ENCODE data around the gene PCSK1N.

DNA sequence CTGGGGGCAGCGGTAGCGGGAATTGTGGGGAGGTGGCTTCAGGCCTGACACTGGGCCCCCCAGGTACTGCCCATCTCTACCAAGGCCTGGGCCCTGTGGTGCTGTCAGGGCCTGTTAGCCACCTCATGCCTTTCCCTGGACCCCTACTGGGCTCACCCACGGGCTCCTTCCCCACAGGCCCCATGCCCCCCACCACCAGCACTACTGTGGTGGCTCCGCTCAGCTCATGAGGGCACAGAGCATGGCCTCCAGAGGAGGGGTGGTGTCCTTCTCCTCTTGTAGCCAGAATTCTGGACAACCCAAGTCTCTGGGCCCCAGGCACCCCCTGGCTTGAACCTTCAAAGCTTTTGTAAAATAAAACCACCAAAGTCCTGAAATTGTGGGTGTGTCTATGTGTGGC is 41.5 kb downstream of the PCSK1N start:
- no peak for TF ChIP-seq CHCHD3 (CRISPR knock-in tag; IDR thresholded peaks at IDR 0.05)
- TF ChIP-seq, protein P1, sequence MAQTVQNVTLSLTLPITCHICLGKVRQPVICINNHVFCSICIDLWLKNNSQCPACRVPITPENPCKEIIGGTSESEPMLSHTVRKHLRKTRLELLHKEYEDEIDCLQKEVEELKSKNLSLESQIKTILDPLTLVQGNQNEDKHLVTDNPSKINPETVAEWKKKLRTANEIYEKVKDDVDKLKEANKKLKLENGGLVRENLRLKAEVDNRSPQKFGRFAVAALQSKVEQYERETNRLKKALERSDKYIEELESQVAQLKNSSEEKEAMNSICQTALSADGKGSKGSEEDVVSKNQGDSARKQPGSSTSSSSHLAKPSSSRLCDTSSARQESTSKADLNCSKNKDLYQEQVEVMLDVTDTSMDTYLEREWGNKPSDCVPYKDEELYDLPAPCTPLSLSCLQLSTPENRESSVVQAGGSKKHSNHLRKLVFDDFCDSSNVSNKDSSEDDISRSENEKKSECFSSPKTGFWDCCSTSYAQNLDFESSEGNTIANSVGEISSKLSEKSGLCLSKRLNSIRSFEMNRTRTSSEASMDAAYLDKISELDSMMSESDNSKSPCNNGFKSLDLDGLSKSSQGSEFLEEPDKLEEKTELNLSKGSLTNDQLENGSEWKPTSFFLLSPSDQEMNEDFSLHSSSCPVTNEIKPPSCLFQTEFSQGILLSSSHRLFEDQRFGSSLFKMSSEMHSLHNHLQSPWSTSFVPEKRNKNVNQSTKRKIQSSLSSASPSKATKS (CRISPR knock-in tag; IDR thresholded peaks at IDR 0.05) = no peak
- TF ChIP-seq TCF7L2 (IDR thresholded peaks at IDR 0.05; ENCODE audit: low read depth, low read length) = no peak
- TF ChIP-seq DPF2 (IDR thresholded peaks at IDR 0.05) = no peak
- no peak for TF ChIP-seq CHD4 (IDR thresholded peaks at IDR 0.05; ENCODE audit: insufficient read depth, insufficient replicate concordance, low read depth, low read length, poor library complexity, severe bottlenecking)
- TF ChIP-seq, protein P2, sequence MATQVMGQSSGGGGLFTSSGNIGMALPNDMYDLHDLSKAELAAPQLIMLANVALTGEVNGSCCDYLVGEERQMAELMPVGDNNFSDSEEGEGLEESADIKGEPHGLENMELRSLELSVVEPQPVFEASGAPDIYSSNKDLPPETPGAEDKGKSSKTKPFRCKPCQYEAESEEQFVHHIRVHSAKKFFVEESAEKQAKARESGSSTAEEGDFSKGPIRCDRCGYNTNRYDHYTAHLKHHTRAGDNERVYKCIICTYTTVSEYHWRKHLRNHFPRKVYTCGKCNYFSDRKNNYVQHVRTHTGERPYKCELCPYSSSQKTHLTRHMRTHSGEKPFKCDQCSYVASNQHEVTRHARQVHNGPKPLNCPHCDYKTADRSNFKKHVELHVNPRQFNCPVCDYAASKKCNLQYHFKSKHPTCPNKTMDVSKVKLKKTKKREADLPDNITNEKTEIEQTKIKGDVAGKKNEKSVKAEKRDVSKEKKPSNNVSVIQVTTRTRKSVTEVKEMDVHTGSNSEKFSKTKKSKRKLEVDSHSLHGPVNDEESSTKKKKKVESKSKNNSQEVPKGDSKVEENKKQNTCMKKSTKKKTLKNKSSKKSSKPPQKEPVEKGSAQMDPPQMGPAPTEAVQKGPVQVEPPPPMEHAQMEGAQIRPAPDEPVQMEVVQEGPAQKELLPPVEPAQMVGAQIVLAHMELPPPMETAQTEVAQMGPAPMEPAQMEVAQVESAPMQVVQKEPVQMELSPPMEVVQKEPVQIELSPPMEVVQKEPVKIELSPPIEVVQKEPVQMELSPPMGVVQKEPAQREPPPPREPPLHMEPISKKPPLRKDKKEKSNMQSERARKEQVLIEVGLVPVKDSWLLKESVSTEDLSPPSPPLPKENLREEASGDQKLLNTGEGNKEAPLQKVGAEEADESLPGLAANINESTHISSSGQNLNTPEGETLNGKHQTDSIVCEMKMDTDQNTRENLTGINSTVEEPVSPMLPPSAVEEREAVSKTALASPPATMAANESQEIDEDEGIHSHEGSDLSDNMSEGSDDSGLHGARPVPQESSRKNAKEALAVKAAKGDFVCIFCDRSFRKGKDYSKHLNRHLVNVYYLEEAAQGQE (IDR thresholded peaks at IDR 0.05; ENCODE audit: borderline replicate concordance) = no peak
- TF ChIP-seq, protein P2 (CRISPR knock-in tag; IDR thresholded peaks at IDR 0.05; ENCODE audit: low read depth) = no peak

Measured in K562 (cell line).